ENCODE measurements around the gene SPEM1.

The SPEM1 gene, protein sequence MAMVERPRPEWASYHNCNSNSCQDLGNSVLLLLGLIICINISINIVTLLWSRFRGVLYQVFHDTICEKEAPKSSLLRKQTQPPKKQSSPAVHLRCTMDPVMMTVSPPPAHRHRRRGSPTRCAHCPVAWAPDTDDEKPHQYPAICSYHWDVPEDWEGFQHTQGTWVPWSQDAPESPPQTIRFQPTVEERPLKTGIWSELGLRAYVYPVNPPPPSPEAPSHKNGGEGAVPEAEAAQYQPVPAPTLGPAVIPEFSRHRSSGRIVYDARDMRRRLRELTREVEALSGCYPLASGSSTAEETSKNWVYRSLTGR

DNA sequence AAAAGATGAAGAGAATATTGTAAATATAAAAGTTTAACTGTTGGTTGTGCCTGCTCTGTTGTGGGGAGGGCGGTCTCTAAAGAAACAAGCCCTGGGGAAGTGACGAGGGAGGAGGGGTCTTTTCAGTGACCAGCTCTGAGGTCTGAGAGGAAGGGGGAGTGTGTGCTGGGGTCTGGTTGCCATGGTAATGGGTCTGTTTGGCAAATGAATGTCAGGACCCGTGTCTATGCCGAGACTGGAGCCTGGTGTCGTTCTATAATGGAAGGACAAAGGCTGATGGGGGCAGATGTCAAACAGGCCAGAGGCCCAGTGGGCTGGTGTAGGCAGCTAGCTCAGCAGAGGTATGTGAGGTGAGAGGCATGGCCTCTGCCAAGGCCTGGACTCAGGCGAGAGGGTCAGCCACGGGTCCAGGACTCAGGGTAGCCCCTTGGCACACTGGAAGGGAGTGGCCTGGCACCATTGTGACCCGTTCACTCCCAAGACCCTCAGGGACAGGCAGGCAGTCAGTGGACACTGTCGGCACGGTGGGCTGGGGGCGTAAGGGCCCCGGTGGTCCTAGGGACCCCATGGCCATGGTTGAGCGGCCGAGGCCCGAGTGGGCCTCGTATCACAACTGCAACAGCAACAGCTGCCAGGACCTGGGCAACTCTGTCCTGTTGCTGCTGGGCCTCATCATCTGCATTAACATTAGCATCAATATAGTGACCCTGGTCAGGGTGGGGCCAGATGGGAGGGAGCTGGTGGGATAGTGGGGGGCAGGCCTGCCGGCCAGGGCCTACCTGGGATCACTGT is at the start of gene SPEM1:
Gene SPEM1 (plus strand): TSS at position 506 of the 792 bp plus-strand sequence. CDS start 61 bp downstream, at position 567.
- no peak for DNase-seq

- no peak for DNase-seq
These were observed 49.3 kb upstream of the SPEM1 start for GRCh38 chr17:7370853-7371252.

DNA sequence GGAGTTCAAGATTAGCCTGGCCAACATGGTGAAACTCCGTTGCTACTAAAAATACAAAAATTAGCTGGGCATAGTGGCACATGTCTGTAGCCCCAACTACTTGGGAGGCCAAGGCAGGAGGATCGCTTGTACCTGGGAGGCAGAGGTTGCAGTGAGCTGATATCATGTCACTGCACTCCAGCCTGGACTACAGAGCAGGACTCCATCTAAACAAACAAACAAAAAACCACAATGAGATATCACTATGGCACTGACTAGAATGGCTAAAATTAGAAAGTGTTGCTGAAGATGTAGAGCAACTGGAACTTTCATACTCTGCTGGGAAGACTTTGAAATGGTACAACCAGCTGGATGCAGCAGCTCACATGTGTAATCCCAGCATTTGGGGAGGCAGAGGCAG is 45.8 kb upstream of the SPEM1 start:
- DNase-seq = no peak

GRCh38 chr17:7379134-7379533 is 41.0 kb upstream of the SPEM1 start:
- DNase-seq = no peak

DNA sequence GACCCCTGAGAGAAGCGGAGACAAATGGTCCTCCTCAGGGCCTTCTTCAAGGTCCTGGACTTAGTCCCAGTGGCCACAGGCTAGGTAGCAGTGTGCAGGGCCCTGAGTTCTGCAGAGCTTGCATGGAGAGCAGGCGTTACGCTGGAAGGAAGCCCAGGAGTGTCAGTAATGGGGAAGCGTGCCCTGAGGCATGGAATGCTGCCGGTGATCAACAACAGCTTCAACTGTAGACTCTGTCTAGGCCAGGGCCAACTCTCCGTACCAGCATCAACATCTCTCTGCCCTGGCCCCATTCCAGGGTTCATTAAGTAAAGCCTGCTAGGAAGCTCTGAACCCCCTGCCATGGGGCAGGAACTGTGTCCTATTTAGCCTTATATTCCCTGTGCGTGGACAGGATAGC is 39.8 kb upstream of the SPEM1 start:
- no peak for DNase-seq

GRCh38 chr17:7380855-7381683 is 39.1 kb upstream of the SPEM1 start, which contains the start of gene TNK1:
TNK1 (plus strand) TSS chr17:7381089; CDS start chr17:7382927, 1,838 bp downstream.
- DNase-seq = no peak

DNA sequence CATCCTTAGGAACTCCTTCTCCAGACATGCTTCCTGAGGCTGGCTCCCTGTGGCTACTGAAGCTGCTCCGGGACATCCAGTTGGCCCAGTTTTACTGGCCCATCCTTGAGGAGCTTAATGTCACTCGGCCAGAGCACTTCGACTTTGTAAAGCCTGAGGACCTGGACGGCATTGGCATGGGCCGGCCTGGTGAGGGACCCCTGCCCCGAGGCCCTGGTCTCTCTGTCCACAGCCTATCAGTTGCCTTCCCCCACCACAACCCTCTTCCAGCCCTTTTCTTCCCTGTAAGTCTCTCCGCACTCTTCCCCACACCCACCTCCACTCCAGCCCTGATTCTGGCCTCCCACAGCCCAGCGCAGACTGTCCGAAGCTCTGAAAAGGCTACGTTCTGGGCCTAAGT is 37.2 kb upstream of the SPEM1 start:
- DNase-seq = no peak

GRCh38 chr17:7383371-7383741 is 36.8 kb upstream of the SPEM1 start:
- no peak for DNase-seq

DNA sequence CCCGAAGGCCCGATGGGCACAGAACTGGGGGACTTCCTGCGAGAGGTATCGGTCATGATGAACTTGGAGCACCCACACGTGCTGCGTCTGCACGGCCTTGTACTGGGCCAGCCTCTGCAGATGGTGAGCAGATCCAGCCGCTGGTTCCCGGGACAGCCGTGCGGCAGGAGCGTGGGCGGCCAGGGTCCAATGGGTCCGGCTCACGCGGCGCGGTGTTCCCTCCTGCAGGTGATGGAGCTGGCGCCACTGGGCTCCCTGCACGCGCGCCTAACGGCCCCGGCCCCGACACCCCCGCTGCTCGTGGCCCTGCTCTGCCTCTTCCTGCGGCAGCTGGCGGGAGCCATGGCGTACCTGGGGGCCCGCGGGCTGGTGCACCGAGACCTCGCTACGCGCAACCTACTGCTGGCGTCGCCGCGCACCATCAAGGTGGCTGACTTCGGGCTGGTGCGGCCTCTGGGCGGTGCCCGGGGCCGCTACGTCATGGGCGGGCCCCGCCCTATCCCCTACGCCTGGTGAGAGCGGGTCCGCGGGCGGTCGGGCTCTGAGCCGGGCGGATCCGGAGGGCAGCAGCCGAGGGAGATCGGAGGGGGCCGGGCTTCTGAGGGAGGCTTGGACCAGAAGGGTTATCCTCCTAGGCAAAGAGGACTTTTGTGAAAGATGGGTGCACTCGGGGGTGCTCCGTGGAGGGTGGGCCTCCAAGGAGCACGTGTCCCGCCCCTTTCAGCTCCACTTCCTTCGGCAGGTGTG is 36.2 kb upstream of the SPEM1 start:
- DNase-seq = no peak

- no peak for DNase-seq
These were observed 35.5 kb upstream of the SPEM1 start for GRCh38 chr17:7384489-7385081.

GRCh38 chr17:7388856-7389255 is 31.3 kb upstream of the SPEM1 start:
- DNase-seq = no peak

GRCh38 chr17:7389924-7390910 is 29.9 kb upstream of the SPEM1 start:
- DNase-seq = no peak

DNA sequence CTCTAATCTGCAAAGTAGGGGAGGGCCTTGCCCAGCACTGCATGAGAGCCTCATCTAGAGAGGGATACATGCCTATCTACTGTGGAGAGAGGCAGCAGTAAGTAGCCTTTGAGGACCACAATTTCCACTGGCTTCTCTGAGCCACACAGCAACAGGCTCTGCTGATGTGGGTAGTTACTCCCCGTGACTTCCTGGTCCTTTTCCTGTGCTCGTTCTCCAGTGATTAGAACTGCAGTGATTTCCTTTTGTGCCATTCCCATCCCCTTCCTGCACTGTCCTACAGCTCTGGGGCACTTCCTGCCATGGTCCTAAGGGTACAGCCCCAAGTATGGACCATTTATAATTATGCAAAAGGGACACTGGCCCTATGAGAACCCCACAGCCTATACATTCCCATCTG is 28.8 kb upstream of the SPEM1 start:
- DNase-seq = no peak

- no peak for DNase-seq
These were observed 27.2 kb upstream of the SPEM1 start for GRCh38 chr17:7392696-7393612.

- no peak for DNase-seq
These were observed 26.3 kb upstream of the SPEM1 start for GRCh38 chr17:7393613-7394451.

DNA sequence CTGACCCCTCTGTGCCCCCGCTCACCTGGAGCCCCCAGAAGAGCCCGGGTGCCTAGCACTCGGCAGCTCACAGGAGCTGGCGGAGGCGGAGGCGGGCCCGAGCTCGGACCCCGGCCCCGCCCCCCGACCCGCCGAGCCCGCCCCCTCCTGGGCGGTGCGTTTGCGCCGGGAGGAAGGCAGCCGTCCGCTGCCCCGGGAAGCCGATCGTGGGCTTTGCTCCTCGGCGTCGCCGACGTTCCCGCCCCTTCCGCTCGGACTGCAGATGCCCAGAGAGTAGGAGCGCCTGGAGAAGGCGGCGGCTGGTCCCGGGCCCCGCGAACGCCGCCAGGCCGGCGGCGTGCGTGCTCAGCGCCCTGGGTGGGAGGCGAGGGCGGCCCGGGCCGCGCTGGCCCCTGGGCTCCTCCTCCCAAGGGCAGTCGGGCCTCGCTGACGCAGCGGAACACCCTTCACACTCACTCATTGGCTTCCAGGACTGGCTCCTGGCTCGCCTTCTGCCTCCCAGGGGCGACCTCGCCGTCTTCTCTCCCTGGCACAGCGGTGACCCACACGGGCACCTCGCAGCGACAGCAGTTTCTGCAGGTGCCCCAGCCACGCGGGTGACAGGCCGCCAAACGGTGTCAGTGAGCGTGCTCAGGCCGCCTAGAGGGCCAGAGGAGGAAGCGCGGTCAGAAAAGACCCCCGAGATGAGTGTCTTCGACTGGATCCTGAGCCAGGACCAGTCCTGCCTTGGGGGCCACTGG is 25.5 kb upstream of the SPEM1 start, which contains the start of gene PLSCR3:
Gene PLSCR3 (minus strand): TSS at position 74 of the 740 bp plus-strand sequence. CDS start 415 bp downstream, outside the sequence.
- DNase-seq = no peak

DNA sequence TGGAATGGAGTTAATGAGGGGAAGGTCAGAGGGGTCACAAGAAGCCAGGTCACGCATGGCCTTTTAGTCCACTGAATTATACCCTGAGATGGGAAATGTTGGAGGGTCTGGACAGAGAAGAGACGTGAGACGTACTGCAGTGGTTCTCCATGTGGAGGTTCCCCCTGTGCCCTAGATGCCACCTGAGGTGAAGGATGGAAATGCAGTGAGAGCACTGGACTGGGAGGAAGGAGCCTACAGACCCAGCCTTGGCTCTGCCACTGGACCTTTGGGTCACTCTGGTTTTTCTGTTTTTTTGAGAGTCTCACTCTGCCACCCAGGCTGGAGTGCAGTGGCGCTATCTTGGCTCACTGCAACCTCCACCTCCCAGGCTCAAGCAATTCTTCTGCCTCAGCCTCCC is 24.0 kb upstream of the SPEM1 start:
- DNase-seq = no peak

- DNase-seq = no peak
These were observed 21.5 kb upstream of the SPEM1 start for GRCh38 chr17:7398612-7399011.

Measured in NCI-H2107 (cell line).